ENCODE measurements around the gene ADGRF4.
"Not testable (repeated sequence)": the region's sequence is repeated elsewhere in the genome, so short reads cannot be mapped to it uniquely, and the experiment has no call there.

The ADGRF4 gene

GRCh38 chr6:47736083-47736700 is 37.8 kb downstream of the ADGRF4 start:
- DNase-seq = no peak

- no peak for DNase-seq
Measured at GRCh38 chr6:47737406-47737805, 39.0 kb downstream of the ADGRF4 start.

GRCh38 chr6:47740714-47741113 is 42.3 kb downstream of the ADGRF4 start:
- DNase-seq = no peak

GRCh38 chr6:47741807-47742206 is 43.4 kb downstream of the ADGRF4 start:
- no peak for DNase-seq

GRCh38 chr6:47743744-47744143 is 45.4 kb downstream of the ADGRF4 start:
- DNase-seq = no peak

DNA sequence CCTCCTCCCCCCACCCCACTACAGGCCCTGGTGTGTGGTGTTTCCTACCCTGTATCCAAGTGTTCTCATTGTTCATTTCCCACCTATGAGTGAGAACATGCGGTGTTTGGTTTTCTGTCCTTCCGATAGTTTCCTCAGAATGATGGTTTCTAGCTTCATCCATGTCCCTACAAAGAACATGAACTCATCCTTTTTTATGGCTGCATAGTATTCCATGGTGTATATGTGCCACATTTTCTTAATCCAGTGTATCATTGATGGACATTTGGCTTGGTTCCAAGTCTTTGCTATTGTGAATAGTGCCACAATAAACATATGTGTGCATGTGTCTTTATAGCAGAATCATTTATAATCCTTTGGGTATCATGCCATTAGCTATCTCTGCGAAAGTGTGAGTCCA is 46.9 kb downstream of the ADGRF4 start:
- not testable (repeated sequence) for DNase-seq

DNA sequence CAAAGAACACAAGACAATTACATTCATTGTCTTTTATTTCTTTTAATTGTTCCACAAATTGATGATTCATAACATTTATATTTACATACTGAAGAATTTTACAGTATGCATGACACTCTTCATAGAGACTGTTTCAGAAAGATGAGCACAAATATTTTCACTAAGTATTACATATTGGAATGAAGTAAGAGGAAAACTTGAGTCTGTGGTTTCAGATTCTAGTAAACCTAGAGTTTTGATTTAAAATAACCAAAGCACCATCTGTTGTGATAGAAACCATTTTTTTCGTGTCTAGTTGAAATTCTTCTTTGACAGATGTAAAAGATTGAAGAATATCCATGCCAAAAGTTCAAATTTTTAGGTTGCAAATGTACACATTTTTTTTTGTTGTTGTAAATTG is 51.4 kb downstream of the ADGRF4 start:
- no peak for DNase-seq

DNA sequence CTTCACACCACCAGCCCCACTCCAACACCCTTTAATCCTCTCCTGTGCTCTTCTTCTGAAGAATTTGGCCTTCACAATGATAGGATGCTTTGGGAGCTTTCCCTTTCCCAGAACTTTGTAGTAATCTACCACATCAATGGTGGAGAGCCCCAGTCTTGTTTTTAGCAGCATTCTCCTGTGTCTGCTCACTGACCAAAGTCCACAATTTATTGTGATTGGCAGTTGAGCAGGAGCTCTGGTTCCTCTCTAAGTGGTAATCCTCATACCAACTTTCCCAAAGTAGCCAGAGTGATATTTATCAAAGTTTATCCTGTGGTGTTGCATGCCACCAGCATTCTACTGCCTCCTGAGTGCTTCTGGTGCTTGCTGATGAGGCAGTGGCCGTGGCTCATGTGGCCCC is 54.4 kb downstream of the ADGRF4 start:
- DNase-seq = no peak

GRCh38 chr6:47759364-47759763 is 61.0 kb downstream of the ADGRF4 start:
- DNase-seq = no peak

DNA sequence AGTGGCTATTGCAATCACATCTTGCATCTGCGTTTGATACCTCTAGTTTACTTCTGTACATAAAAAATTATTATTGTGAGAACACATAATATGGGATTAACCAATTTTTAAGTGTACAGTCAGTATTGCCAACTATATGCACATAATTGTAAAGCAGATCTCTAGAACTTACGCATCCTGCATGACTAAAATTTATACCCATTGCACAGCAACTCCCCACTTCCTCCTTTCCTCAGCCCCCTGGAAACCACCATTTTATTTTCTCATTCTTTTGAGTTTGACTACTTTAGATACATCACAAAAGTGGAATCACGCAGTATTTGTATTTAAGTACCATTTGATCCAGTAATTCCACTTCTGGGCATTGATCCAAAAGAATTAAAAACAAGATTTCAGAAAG is 64.1 kb downstream of the ADGRF4 start:
- DNase-seq = no peak

GRCh38 chr6:47766445-47766844 is 68.1 kb downstream of the ADGRF4 start:
- no peak for DNase-seq

- DNase-seq = no peak
Measured at GRCh38 chr6:47767102-47767501, 68.7 kb downstream of the ADGRF4 start.

GRCh38 chr6:47769982-47770381 is 71.6 kb downstream of the ADGRF4 start:
- no peak for DNase-seq
